SK-N-MC (cell line): ENCODE results near the gene DNAH6.

Experiments used
- EZH2 ChIP-seq: fragments of 200-600 bp; sonication (generic); IDR thresholded peaks from one replicate; pipeline ENCODE4 v1.6.1; 2017; ENCODE audit warnings: antibody characterized with exemption
- POLR2AphosphoS5 ChIP-seq: IDR thresholded peaks from 2 replicates; pipeline ENCODE4 v1.6.1; 2012; ENCODE audit warnings: mild to moderate bottlenecking, low read depth, low read length, borderline replicate concordance

DNA sequence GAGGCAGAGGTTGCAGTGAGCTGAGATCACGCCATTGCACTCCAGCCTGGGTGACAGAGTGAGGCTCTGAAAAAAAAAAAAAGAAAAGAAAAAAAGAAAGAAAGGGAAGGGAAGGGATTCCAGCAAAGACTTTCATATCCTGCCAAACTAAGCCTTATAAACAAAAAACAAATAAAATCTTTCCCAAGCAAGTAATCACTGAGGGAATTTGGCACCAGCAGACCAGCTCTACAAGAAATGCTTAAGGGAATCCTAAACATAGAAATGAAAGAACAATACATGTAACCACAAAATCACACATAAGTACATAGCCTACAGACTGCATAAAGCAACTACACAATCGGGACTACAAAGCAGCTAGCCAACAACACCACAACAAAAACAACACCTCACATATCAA, 285.5 kb downstream of the DNAH6 start:
- TF ChIP-seq EZH2 = no peak
- no peak for TF ChIP-seq POLR2AphosphoS5
